ENCODE data around the gene CAMTA1.

Gene CAMTA1

GRCh38 chr1:7491109-7491817 lies 706.0 kb downstream of the CAMTA1 start:
- DNase-seq, result no peak

GRCh38 chr1:7491818-7492173 lies 706.5 kb downstream of the CAMTA1 start:
- no peak for DNase-seq

GRCh38 chr1:7493711-7494454 lies 708.6 kb downstream of the CAMTA1 start:
- no peak for DNase-seq

- DNase-seq, result no peak
Observed at GRCh38 chr1:7495962-7496361, 710.7 kb downstream of the CAMTA1 start.

DNA sequence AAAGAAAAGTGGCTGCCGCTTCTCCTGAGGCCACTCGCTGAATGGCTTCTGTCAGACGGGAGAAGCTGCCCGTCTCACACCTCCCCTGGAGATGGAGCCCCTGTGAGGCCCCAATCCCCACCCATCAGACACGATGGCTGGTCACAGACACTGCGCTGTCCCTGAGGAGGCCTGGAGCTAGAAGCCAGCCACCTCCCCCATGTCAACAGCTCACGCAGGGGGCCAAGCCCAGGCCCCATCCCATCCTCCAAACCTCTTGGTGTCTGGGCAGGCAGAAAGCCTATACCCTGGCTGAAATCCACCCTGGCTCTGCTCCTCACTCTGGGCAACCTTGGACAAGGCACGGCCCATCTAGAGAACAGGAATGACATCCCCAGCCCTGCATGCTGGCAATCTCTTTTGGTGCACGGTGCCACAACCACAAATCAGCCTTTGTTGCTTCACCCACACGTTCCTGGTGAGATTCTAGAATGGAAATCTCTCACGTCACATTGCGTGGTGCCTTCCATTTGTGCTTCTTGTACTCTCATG lies 711.9 kb downstream of the CAMTA1 start:
- no peak for DNase-seq

DNA sequence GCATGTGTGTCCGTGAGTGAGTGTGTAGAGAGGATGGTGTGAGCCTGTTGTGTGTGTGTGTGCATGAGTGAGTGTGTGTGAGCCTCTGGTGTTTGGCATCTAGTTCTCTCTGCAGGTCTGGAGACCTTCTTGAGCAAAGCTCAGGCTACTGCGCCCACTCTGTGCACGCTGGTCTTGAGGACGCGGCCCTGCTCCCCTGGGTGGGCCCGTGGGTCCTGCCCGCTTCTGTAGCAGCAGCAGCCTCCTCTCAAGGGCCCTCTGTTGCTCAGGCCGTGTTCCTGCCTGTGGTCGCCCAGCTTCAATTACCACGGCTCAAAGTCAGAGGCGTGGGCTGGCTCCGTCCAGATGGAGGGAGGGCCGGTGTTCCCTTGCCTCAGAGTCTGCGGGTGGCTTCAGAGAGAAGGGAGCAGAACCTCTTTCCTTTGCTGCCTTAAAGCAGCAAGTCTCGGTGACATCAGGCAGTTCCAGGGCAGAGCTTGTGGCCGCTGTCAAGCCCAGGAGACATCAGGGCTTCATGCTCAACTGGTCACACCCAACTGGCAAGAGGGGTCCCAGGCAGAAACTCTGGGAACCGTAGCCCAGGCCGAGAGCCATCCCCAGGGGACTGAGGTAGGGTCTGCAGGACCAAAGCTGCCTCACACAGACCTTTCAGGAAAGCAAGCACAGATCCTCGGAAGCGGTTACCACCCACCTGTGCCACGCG lies 715.3 kb downstream of the CAMTA1 start:
- no peak for DNase-seq

- DNase-seq, result no peak
Observed at GRCh38 chr1:7501084-7501491, 715.8 kb downstream of the CAMTA1 start.

GRCh38 chr1:7501723-7502603 lies 716.7 kb downstream of the CAMTA1 start:
- no peak for DNase-seq

DNA sequence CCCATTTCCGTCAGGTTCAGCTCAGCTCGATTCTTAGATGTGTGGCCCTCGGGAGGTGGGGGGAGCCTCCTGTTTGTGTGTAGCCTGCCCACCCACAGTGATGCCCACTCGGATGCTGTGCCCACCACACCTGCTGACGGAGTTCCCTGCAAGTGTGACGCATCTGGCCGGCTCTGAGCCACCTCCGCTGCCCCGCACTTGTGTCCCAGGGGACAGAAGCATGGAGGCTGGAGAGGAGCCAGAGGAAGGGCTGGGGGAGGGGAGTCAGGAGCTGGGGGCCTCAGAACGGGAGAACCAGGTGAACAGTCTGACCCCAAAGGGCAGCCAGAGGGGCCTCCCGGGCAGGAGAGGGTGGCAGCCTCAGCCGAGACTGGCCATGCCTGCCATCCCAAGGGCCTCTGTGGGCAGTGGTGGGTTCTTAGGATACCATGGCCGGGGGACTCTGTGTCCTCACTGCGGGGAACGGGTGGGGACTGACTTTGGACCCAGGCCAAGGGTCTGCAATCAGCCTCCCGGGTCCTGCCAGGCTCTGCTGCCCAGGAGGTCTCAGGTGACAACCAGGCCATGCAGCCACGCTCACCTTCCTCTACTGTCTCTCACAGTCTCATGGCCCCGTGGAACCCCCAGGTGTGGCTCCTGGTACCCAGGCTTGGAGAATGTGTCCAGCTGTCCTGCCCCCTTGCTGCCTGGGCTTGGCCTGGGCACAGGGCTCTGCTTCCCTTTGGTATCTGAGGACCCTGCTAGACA lies 718.6 kb downstream of the CAMTA1 start:
- no peak for DNase-seq

- no peak for DNase-seq
Observed at GRCh38 chr1:7504438-7504720, 719.1 kb downstream of the CAMTA1 start.

DNA sequence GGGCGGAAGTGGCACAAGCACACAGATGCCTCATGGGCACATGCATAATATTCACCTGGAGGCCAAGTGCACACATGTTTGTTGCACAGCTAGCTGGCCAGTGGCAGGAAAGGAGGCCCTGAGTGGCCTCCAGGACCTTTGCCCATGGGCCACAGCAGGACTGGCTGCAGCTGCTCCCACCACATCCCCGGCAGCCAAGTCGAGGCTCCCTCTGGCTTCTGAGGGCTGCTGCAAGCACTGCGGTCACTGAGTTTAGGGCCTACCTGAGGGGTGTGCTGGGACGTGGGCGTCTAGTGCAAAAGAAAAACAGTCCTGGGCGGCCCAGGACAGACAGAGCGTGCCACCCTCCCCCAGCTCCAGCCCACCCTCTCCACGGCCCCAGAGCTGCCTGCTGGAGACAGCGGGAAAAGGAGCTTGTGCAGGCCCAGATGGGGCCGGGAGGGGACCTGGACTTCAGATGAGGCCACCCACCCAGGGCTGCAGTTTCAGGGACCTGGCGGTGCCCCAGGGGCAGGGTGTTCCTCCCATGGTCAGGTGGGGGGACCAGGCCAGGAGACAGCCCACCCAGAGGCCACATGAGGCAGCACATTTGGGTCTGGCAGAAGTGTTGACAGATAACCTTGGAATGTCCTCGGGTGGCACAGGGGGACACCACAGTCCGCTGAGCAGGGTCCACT lies 720.0 kb downstream of the CAMTA1 start:
- DNase-seq, result no peak

GRCh38 chr1:7505771-7506453 lies 720.7 kb downstream of the CAMTA1 start:
- no peak for DNase-seq

GRCh38 chr1:7506454-7507284 lies 721.4 kb downstream of the CAMTA1 start:
- no peak for DNase-seq

GRCh38 chr1:7507285-7508019 lies 722.2 kb downstream of the CAMTA1 start:
- no peak for DNase-seq

DNA sequence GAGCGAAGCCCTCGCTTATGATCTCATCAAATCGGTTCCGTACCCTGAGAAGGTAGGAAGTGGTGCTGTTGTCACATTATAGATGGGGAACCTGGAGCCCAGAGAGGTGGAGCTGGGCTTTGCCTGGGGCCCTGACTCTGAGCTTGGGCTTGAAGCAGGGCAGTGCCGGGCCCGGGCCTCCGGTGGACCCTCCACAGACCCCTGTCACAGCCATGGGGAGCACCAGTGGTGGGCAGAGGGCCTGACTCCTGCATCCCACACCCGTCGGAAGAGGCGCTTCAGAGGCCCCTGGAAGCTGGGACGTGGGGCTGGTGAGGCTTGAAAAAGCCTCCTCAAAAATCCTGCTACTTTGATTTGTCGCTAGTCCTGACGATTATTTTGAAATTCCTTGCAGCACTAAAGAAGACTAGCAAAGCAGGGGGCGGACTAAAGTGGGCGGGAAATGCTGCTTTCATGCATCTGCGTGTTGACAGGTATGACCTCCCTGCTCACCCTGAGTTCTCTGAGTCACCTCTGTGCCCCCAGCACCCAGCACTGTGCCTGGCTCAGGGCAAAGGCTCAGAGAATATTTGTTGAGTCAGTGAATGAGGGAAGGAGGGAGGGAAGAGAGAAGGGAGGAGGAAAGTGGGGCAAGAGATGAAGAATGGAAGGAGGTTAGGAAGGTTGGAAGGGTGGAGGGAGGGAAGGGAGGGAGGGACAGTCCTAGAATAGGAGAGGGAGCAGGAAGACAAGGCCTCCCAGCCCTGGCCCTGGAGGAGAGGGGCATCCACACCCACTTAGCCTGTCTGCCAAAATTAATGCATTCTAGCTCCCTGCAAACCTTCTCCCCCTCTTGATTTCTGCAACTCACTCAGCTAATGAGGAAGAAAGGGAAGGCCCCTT lies 723.0 kb downstream of the CAMTA1 start:
- no peak for DNase-seq

DNA sequence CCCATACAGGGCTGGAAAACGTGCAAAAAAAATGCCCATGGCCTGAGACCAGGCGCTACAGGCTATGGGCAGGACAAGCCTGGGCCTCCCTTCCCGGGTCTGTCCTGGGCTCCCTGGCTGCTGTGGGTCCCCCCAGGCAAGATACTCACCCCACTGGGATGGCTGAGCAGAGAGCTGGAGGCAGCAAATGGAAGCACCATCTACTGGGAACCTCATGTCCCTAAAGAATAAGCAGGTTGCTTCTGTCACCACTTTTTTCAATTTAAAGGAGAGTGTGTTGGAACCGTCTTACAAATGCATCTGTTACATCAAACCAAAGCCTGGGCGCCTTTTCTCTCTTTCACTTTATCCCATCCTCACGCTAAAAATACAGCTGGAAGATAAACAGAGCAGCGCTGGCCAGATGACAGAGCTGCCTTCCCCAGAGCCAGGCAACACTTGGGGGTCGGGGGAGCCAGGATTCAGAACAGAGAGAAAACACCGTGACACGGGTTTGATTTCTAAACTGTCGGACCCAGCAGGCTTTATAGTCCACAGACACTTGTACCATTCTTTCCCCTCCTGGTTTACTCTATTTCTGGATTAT lies 723.8 kb downstream of the CAMTA1 start:
- no peak for DNase-seq

DNA sequence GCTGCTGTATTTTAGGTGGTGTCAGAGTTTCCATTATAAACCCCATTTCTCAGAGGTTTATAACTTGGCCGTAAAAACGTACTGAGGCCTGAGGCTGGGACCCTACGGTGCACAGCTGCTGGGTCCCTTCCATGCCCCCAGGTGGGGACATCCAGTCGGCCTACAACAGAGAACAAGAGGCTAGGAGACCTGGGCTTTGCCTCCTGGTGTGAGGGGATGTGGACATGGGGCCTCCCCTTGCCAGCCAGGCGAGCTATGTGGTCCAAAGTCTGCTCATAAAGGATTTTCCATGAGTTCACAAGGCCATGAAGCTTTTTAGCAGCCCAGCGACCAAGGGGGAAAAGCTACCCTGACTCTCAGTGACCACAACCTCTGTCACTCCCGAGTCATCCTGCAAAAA lies 724.3 kb downstream of the CAMTA1 start:
- no peak for DNase-seq
